Left ventricle myocardium superior (tissue), 1 donor: ENCODE data around the gene MRPS30. TPM values are rescaled to one million over a fixed set of nuclear protein-coding genes. Genes with fewer than 3 reads are reported as not detected.
"Not testable (repeated sequence)": the region's sequence is repeated elsewhere in the genome, so short reads cannot be mapped to it uniquely, and the experiment has no call there.

ENCODE experiments used
- ATAC-seq: fragments of 200-7000 bp; cut with Tn5 transposase; one replicate; pipeline ENCODE4 v1.9.1; 2020; ENCODE audit warnings: mild to moderate bottlenecking, moderate library complexity
- DNase-seq: peaks from one replicate; pipeline ENCODE4 v3.0.0-alpha.2; 2020
- intact Hi-C: fragments of 100-400 bp; cut with micrococcal nuclease; formaldehyde crosslinking; loops from one replicate; pipeline ENCODE4 v1.11.0; 2022
- total RNA-seq: library from RNA; stranded (reverse); fragmentation: NEBNext Ultra II Directional; extraction: Animal tissue kit (Norgen Biotek cat#: 25700); gene quantifications from one replicate; pipeline ENCODE4 v1.2.1, GENCODE V29; 2021
- donor health status: DM: no; HTN: yes; CAD: no; lungs with severe emphysema.

Gene MRPS30
- total RNA-seq, 1 donor from 2014 or later: 87.4 TPM

DNA sequence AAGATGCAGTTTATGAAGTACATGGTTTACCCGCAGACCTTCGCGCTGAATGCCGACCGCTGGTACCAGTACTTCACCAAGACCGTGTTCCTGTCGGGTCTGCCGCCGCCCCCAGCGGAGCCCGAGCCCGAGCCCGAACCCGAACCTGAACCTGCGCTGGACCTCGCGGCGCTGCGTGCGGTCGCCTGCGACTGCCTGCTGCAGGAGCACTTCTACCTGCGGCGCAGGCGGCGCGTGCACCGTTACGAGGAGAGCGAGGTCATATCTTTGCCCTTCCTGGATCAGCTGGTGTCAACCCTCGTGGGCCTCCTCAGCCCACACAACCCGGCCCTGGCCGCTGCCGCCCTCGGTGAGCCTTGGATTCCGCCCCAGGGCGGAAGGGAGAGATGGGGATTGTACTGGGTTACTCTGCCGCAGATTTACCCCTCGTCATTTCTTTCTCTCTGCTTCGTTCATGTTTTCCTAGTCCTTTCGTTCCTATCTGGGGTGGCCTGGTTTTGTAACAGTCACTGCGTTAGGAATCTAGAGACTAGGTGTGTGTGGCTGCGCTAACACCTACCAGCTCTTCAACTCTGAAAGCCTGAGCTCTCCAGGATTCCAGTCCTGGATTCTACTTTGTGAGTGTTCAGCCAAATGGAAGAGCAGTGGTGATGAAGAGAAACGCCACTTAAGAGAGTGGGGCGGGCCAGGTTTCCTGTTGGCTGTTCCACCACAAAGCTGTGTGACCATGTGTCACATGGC, 638 bp downstream of the MRPS30 start:
- ATAC-seq: peak; percentile 64
- intact Hi-C loops: no loop called here
- DNase-seq: peak; percentile 52

DNA sequence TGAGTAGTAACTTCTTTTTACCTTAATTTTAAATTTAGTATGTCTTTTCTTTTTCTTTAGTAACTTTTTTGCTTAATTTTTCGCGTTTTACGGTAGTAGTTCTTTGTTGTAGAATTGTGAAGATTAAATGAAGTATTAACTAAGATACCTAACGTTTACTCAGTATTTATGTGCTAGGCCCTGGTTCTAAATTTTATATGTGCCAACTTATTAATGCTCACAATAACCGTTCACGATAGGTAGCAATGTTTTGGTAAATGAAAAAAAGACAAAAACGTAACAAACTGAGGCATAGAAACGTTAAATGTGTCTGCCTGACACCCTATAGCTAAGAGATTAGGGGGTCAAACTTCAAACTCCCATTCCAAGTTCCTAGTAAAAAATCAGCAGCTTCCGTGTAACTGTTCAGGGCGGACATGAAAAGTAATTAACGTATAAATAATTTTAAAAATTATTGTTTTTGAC, 1.2 kb downstream of the MRPS30 start:
- DNase-seq (no peak), ATAC-seq (no peak)
- intact Hi-C loops: no loop called here

DNA sequence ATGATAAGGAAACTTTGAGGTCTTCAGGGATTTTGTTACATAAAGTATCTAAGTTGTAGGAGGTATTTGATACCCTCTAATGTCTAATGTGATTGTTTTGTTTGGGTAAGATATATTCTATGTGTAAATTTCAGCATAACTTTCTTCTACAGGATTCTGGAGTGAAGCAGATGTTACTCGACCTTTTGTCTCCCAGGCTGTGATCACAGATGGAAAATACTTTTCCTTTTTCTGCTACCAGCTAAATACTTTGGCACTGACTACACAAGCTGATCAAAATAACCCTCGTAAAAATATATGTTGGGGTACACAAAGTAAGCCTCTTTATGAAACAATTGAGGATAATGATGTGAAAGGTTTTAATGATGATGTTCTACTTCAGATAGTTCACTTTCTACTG, 6.0 kb downstream of the MRPS30 start:
- ATAC-seq (no peak), DNase-seq (no peak)
- intact Hi-C loops: no loop called here

DNA sequence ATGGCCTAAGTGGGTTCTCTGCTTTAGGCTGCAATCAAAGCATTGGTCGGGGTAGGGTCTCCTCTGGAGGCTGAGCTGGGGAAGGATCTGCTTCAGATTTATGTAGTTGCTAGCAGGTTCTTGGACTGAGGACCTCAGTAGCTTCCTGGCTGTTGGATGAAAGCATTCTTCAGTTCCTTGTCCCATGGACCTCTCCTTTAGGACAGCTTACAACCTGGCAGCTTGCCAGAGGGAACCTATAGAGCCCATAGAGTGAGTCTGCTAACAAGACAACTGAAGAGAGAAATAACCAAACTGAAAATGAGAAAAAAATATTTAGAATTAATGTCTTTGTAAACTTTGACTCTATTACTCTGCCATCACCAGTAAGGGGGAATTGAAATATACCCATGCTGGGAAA, 12.4 kb downstream of the MRPS30 start:
- no peak for ATAC-seq
- intact Hi-C loops: no loop called here
- no peak for DNase-seq

DNA sequence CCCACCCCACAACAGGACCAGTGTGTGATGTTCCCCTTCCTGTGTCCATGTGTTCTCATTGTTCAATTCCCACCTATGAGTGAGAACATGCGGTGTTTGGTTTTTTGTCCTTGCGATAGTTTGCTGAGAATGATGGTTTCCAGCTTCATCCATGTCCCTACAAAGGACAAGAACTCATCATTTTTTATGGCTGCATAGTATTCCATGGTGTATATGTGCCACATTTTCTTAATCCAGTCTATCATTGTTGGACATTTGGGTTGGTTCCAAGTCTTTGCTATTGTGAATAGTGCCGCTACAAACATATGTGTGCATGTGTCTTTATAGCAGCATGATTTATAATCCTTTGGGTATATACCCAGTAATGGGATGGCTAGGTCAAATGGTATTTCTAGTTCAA, 15.9 kb downstream of the MRPS30 start:
- DNase-seq, ATAC-seq, intact Hi-C loops: not testable (repeated sequence)

DNA sequence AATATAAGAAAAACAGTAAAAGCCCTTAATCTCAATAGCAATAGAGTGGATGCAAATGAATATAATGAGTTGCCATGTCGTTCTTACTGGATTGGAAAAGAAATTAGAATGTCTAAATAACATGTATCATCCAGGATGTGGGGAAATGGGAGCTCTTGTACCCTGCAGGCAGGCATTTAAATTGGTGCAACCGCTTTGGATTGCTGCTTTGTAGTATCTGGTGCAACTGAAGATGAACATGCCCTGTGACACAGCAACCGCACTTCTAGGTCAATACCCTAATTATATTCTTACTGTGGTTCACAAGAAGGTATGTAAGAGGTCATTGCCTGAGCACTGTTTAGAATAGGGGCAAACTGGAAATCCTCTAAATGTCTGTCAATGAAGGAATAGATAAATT, 18.9 kb downstream of the MRPS30 start:
- intact Hi-C loops: no loop called here
- DNase-seq (no peak), ATAC-seq (no peak)

DNA sequence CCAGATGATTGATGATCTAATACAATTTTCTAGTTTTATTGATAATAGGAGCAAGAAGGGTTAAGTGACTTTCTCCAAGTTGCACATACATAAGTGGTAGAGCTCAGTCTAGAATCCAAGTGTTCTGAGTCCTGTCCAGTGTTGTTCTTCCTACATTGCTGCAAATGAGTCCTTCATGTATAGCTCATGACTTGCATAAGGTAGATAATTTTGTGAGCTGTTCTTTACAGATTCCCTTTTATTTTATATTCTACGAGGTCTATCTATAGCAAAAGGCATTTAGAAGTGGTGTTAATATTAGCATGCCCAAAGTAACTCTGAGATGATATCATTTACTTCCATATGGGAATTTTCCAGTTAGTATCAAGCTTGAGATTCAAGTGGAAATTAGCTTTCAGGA, 20.0 kb downstream of the MRPS30 start:
- DNase-seq: no peak
- no peak for ATAC-seq
- intact Hi-C loops: no loop called here

DNA sequence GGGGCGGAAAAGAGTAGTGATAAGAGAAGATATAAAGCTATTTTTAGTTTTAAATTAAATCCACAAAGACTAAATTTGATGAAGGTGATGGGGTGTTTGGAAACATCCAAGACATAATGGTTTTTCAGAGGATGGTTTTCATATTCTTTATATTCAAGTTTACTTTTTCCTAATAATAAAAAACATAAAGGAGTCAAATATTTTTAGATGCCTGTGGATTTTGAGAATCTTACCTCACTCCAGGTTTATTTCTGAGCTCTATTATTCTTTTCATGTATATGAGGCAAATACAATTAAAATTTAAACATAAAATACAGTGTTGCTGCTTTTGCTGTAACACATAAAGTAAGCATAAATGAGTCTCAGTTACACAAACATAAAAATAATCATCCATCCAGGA, 22.2 kb downstream of the MRPS30 start:
- ATAC-seq (no peak), DNase-seq (no peak)
- intact Hi-C loops: no loop called here

DNA sequence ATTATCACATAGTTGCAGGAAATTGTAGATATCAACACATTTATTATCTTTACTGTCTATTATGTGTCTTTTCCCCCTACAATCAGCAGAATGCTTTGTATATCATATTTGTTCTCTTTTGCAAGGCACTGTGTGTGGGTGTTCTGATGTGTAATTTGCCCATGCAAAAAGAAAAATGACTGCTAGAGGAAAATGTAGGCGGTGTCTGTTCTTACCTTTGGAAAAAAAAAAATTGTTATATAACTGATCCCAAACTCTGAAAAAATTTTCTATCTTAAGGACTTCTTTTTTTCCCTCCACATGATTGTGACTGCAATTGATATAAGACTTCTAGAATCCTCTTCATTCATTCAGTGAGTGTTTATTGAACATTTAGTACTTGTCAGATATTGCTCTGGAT, 24.5 kb downstream of the MRPS30 start:
- ATAC-seq: no peak
- DNase-seq: no peak

DNA sequence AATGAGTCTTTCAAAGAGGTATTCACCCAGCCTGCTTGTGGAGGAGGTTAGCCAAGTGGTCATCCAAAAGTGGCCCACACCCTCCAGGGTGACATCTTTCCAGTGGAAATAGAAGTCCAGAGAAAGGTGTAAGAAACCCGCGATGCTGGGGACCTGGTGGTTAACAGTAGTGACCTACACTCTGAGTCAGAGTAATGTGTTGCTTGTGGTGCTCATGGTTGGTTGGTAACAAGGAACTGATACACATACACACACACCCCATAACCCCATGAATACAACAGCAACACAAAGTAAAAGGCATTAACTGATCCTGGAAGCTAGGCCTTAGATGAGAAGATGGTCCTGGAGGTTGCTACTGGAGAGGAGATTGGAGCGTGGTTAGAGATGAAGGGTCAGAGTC, 26.9 kb downstream of the MRPS30 start:
- no peak for ATAC-seq
- intact Hi-C loops: no loop called here

More for the DNA sequence above, 24.5 kb downstream of the MRPS30 start:
- intact Hi-C loops: no loop called here

DNA sequence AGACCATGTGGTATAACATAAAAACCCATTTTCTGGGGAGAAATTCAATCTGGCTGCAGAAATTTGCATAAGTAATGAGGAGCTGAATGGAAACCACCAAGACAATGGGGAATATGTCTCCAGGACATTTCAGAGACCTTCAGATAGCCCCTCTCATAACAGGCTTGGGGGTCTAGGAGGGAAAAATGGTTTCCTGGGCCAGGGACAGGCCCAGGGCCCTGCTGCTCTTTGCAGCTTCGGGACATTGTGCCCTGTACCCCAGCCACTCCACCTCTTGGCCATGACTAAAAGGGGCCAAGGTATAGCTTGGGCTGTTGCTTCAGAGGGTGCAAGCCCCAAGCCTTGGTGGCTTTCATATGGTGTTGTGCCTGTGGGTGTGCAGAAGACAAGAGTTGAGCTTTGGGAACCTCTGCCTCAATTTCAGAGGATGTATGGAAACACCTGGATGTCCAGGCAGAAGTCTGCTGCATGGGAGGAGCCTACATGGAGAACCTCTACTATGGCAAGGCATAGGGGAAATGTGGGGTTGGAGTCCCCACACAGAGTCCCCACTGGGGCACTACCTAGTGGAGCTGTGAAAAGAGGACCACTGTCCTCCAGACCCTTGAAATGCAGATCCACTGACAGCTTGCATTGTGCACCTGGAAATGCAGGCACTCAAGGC, 30.4 kb downstream of the MRPS30 start:
- ATAC-seq: no peak
- intact Hi-C loops: no loop called here

More for the DNA sequence above, 26.9 kb downstream of the MRPS30 start:
- no peak for DNase-seq

DNA sequence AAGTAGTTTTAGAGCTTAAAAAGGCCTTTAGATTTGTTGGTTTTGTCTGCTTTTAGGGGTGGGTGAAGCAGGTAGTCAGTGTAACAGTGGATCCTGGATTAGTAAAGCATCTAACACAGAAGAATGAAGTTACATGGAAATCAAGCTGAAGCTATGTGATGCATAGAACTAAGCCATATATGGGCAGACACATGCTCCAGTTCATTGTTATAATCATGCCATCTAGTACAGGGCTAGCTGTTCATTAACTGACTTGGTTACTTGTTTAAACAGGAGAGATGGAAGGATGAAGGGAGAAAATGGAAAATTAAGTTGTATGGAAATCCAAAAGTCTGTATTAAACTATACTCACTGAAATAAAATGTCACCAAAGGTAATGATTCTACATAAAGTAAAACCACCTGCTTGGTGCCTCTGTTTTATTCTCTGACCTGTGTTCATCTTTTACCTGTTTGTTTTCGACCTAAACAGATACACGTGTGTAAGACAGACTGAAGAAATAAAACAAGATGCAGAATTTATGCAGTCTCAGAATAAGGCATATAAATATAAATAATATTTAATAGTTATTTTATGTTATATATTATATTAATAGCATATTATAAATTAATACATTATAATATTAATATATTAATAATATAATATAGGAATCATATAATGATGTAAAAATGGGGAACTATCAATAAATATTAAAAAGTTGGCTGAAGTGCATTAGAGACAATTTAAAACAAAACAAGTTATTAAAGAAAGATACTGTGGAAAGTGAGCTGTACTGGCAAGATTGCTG, 33.9 kb downstream of the MRPS30 start:
- no peak for DNase-seq
- ATAC-seq: no peak
- intact Hi-C loops: no loop called here

More for the DNA sequence above, 30.4 kb downstream of the MRPS30 start:
- DNase-seq: no peak

DNA sequence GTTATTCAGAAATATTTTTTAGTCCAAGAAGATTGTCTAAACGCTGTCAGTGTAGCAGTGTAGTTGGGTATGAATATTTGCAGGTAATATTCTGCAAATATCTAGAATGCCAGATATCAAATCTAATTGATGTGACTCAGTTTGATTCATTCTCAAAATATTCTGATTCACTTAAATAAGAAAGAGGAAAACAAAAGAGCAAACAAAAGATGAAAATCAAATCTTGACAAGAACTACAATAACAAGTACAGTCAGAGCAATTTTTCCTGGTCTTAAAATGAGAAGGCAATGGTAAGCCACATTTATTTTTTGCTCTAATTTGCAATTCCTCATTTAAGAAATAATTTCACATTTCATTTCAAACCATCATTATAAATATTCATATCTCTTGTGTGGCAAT, 36.0 kb downstream of the MRPS30 start:
- ATAC-seq (no peak), DNase-seq (no peak)
- intact Hi-C loops: no loop called here

DNA sequence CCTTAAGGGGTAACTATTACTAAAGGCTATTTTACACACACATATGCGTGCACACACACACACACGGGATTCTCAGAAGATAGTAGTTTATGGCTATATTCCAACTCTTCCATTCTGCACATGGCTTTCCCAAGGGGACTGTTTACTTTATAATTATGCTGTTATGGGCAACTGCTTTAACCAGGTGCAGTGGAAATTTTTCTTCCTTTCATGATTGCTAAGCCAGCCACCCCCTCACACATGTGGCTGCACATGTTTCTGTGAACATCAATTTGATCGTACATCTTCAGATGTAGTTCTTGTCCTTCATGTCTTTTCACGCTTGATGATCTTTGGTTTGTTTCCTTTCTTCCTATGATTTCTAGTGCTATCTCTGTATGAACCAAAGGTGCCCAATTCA, 37.0 kb downstream of the MRPS30 start:
- intact Hi-C loops: no loop called here
- no peak for ATAC-seq
- no peak for DNase-seq

DNA sequence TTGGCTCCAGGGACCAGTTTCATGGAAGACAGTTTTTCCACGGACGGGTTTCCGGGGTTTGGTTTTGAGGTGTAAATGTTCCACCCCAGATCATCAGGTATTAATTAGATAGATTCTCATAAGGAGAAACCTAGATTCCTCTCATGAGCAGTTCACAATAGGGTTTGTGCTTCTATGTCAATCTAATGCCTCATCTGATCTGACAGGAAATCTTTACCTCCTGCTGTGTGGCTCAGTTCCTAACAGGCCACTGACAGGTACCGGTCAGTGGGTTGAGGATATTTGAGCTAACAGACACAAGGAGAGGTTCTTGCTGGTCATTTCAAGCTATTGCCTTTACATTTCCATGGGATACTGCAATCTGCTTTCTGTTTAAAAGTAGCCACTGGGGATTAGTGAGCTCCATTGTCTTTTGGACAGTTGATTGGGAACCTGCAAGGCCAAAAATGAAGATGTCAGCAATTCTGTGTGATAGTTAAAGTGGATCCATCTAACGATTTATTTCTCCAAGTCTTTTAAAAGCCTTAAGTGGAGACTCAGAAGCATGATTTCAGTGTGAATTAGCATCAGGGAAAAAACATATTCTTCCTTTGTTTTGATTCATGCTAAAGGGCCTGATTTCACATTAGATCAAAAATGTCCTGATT, 38.6 kb downstream of the MRPS30 start:
- intact Hi-C loops: no loop called here
- DNase-seq (no peak), ATAC-seq (no peak)

DNA sequence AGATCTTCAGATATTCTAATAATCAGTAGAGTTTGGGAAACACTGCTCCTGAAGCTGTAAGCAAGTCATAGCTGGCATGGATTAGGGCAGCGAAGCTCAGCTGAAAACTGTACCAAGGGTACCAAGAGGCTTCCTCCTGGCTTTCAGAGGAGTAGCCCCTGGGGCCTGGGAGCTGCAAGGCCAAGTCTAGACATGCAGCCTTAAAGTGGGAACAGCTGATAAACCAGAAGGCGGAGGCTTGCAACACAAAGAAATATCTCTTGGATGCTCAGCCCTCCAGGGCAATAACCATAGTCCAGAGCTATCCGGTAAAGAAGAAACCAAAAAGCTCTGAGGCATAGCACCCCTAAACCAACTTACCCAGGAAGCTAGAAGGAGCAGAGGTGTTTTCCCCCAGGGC, 51.5 kb downstream of the MRPS30 start:
- ATAC-seq: no peak
- intact Hi-C loops: no loop called here

DNA sequence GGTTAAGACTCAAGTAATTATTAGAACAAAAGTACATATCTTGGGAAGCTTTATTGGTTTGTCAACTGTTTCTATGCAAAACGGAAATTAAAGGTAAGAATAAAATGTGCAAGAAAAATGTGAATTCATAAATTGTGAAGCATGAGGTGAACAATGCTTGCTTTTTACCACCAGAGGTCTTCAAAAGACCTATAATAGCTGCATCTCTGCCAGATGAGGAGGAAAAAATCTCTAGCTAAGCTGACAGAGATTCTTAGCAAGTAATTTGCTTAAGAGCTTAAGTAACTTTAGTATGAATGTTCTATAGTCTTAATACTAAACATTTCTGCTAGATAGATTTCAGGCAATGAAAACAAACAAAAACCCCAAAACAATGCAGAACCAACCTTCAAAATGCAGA, 54.1 kb downstream of the MRPS30 start:
- DNase-seq (no peak), ATAC-seq (no peak)
- intact Hi-C loops: no loop called here

More for the DNA sequence above, 51.5 kb downstream of the MRPS30 start:
- DNase-seq: no peak
